ENCODE measurements around the gene ASTN2.

Gene ASTN2

GRCh38 chr9:116543731-116544400 is 871.0 kb downstream of the ASTN2 start:
- FAIRE-seq: no peak

- no peak for FAIRE-seq
These were observed 873.5 kb downstream of the ASTN2 start for GRCh38 chr9:116541402-116541801.

DNA sequence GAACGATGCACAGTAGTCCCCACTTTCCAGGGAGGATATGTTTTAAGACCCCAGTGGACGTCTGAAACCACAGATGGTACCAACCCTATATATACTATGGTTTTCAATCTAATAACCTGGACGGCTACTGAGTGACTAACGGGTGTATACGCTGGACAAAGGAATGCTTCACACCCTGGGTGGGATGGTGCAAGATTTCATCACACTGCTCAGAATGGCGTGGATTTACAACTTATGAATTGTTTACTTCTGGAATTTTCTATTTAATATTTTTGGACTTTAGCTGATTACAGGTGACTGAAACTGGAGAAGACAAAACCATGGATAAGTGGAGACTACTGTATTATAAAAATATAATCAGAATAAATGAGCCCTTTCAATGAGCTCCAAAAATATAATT is 875.3 kb downstream of the ASTN2 start:
- FAIRE-seq: no peak

DNA sequence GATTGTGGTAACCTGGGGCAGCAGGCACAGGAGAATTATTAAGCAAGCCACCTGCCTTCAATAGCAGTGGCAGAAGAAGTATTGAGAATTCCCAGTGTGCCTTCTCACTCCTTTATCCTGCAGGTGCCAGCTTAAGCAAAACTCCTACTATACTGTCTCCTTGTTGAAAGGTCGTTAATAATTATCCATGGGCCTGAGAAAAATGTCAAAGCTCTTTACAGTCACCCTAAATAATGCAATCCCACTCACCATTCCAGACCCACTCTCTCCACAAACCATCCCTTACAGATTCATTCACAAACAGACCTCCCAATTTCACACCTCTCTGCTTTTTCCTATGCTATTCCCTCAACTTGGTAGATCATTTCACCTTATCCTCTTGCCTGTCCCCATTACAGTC is 889.2 kb downstream of the ASTN2 start:
- FAIRE-seq: no peak

DNA sequence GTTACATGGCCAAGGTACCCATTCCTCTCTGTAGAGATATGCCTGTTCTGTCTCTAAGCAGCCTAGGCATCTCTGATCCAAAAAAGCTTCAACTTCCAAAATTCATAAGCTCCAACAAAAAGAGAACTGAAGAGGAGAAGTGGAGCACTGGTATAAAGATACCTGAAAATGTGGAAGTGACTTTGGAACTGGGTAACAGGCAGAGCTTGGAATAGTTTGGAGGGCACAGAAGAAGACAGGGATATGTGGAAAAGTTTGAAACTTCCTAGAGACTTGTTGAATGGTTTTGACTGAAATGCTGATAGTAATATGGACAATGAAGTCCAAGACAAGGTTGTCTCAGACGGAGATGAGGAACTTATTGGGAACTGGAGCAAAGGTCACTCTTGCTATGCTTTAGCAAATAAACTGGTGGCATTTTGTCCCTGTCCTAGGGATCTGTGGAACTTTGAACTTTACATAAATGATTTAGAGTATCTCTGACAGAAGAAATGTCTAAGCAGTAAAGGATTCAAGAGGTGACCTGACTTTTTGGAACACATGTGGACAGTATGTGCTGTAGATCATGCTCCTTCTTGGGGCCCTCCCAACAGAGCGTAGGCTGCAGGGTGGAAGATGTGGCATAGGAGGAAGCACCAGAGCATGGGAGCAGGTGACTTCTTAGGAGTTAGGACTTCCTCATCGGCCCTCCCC is 889.9 kb downstream of the ASTN2 start:
- FAIRE-seq: no peak

- FAIRE-seq: no peak
These were observed 894.6 kb downstream of the ASTN2 start for GRCh38 chr9:116520218-116520617.

- no peak for FAIRE-seq
These were observed 898.4 kb downstream of the ASTN2 start for GRCh38 chr9:116516456-116516855.

GRCh38 chr9:116515541-116515940 is 899.3 kb downstream of the ASTN2 start:
- FAIRE-seq: no peak

GRCh38 chr9:116506685-116507084 is 908.2 kb downstream of the ASTN2 start:
- FAIRE-seq: no peak

DNA sequence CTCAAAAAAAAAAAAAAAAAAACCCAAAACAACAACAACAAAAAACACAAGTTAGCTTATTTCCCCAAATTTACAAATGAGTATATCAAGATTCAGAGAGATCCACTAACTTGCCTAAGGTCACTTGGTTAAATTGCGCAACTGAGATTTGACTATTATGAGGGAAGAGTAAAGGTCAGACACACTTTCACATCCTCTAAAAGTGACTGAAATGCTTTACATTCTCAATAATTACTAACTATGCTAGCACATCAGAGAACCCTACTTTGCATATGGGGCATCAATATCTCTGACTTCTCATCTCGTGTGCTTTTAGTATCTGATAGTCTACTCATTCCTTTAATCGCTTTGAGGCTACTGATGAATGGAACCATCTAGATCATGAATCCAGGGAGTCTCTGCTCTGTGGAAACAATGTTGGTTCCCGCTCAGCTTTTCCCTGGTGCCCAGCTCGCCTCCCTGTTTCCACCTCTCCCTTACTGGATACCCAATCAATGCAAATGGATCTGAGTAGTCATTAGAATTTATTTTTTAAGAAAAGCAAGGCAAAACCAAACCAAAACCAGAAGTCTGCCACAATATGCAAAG is 909.9 kb downstream of the ASTN2 start:
- FAIRE-seq: no peak

DNA sequence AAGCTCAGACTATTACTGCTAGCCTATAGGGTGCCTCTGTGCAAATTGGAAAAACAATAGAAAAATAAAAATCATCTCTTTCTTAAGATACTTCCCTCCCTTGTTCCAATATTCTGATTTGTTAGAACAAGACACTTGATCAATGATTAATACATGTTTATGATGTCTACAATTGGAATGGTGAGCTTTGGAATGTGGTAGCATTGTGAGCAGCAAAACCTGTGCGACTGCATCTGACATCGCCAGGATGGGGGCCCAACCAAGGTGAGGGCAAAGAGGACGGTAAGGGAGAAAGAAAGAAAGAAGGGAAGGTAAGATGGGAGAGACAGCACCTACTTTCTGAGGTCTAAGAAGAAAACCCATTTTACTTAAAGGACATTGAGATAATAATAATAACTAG is 910.8 kb downstream of the ASTN2 start:
- no peak for FAIRE-seq

GRCh38 chr9:116502746-116503145 is 912.1 kb downstream of the ASTN2 start:
- no peak for FAIRE-seq

DNA sequence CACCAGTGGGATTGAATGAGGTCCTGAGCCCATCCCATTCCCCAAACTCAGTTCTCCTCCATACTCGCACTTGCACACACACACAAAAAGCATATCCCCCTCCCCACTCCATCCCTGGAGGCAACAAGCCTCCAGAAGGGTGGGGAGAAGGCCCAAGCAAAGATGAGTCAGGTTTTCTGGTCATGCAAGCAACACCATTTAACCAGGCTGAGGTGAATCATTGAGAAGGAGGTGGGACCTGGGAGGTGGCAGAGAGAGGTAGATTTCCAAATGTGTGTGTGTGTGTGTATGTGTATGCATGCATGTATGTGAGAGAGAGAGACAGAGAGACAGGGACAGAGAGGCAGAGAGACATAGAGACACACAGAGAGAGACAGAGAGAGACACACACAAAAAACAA is 913.0 kb downstream of the ASTN2 start:
- no peak for FAIRE-seq

DNA sequence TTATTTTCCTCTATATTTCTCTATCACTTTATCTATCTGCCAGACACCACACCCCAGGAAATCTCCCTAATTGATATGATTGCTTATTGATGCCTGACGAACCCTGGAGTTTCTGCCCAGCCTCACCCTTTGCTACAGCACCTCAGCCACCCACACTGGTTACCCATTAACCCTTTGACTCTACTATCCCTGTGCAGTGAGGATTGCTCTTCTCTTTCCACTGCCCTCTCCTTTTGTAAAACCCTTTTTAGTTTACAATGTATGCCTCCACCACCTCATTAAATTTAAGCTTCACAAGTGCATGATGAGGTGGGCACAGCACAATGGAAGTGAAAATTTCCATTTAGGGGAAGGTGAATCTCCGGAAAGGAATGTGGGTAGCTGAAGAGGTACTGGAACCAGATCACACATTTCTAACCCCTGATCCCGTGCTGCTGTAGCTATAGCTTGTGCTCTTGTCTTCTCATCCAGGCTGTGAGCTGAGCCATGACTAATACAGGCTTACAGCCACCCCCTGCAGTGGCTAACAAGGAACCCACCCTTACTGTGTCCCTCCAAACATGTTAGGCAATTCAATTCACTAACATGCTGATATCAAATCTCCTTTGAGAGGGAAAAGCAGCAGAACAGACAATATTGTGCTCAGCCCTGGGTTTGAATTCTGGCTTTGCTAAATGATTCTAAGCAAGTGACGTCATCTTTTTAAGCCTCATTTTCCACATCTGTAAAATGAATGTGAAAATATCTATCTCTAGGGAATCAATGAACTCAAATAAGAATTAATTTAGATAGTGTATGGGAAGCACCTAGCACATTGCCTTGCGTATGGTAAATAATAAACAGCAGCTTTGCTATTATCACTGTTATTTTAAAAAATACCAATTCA is 914.6 kb downstream of the ASTN2 start:
- FAIRE-seq: no peak

DNA sequence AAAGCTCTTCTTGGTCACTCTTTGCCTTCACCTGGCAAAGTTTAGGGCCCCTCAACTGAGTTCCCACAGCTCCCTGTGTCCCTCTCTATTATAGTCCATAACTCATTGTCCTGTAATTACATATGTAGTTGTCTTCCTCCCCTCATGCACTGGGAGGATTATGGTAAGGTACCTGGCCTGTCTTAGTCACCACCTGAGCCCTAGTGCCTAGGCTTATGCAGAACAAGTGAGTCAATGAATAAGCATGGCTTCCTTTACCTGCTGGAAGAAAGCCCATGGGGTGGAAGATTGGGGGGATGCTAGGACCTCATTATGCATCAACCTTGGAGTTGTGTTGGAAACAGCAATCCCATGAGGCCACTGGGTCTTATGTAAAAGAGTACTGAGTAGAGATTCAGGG is 915.4 kb downstream of the ASTN2 start:
- FAIRE-seq: no peak

DNA sequence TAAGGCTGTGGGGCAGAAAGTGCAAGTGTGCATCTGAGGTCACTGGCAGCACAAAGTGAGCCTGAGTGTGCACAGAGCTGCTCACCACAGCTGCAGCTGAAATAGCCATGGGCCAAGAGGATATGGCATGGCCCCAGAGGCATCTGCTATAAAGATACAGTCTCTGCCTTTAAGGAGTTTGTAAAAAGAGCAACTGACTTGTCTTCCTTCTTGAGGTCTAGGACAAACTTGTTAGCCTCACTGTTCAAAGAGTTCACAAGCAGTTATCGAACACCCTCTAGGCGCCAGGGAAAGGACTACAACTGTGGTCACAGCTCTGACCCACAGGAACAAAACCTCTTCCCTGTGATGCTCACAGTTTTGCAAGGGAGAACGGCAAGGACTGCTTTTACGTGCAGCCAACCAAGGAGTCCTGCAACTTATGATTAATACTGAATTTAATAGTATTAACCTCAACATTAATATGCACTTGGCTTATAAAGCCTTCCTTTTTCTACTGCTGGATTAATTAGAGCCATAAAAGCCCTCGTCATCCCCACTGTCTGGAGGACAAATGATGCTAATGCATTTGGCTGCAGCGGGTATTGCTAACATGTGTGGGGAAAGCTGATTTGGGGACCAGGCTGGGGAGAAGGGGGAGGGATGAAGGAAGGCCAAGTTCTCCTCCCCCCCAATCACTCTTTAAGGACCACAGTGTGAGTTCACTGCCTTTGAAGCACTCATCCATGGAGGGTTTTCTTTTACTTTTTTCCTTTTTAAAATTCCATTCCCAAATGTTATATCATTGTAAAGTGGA is 917.6 kb downstream of the ASTN2 start:
- FAIRE-seq: no peak

- no peak for FAIRE-seq
These were observed 918.7 kb downstream of the ASTN2 start for GRCh38 chr9:116496167-116496566.

- FAIRE-seq: no peak
These were observed 919.1 kb downstream of the ASTN2 start for GRCh38 chr9:116495725-116496124.

DNA sequence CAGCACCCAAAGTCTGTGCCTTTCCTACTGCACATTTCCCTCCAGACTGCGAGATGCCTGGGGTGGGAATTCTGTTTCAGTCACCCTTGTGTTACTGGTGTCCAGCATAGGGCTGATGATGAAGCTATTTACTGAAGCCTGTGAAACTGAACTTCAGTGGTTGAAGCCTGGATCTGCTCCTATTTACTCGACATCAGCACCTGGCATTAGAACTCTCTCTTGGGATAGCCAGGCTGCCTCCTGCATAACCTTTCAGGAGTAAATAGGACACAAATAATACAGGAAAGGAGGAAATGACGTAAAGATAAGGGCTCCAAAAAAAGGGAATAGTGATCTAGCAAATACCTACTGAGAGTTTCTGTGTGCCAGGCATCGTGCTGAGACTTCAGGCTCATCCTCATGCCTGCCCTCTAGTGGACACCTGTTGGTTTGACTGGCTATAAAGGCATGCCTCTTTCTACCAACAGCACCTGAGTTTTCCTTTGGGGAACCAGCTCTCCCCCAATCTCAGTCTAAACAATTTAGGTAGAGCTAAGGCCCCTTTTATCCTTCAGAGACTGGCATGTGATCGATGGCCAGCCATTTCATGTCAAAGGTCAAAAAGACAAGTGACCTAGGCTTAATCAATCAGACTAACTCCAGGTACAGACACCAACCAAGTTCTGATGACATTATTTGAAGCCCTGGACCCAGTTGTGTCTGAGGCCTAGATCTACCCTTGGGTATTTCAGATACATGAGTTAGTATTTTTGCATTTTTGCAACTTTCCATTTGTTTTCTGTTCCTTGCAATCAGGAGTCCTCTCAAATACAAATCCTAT is 919.8 kb downstream of the ASTN2 start:
- FAIRE-seq: no peak

DNA sequence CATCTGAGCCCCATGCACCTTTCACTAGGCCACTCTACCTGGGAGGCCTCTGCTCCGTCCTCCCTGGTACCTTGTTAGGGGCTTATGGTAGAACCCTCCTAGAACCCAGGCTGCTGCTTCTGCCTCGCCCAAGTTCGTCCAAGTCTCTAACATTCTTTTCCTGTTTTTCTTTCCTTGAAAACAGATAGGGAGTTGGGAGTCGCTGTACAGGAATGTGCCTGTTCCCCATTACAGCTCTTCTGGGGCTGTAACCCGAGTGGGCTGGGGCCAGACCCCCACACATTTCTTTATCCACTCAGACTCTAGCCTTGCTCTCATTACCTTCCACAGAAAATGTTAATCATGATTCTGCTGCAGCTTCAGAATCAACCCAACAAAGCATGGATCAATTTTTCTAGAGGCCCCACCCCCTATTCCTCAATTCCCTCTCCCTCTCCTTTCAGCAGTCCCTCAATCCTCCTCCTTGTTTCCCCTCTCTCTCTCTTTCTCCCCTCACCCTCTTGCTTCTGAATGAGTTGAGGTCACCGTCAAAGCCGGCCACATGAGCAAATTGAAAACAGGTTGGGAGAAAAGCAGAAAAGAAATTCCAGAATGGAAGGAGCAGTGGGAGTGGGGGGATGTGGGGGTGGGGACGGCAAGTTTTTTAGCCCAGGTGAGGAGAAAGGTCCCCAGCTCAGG is 921.5 kb downstream of the ASTN2 start:
- FAIRE-seq: no peak

- FAIRE-seq: no peak
These were observed 923.2 kb downstream of the ASTN2 start for GRCh38 chr9:116491659-116492058.
